Esophagus (tissue), 2 donors: ENCODE measurements around the gene RPS15A. TPM values are rescaled to one million over a fixed set of nuclear protein-coding genes. Genes with fewer than 3 reads are reported as not detected.
A peak's percentile ranks its signal among the peaks of the same experiment; 100 is the strongest.

ENCODE experiments used
- H3K27ac ChIP-seq, 2 donors: one replicate each; pipeline ENCODE4 v1.5.1; 2013; ENCODE audit warnings: low read depth in 2 of 2, mild to moderate bottlenecking in 2 of 2, inconsistent platforms in 1 of 2, low read length in 1 of 2, moderate library complexity in 1 of 2
- H3K27me3 ChIP-seq, 2 donors: one replicate each; pipeline ENCODE4 v1.6.1; 2013; ENCODE audit warnings: low read length in 2 of 2, control low read depth in 1 of 2, mild to moderate bottlenecking in 1 of 2; ENCODE audit not compliant: insufficient read depth in 2 of 2, control insufficient read depth in 1 of 2
- H3K36me3 ChIP-seq, 2 donors: one replicate each; pipeline ENCODE4 v1.6.1; 2013; ENCODE audit warnings: low read length in 1 of 2; ENCODE audit not compliant: control insufficient read depth in 2 of 2, insufficient read depth in 2 of 2
- H3K4me1 ChIP-seq, 2 donors: one replicate each; pipeline ENCODE4 v1.6.1; 2013; ENCODE audit warnings: low read length in 1 of 2; ENCODE audit not compliant: control insufficient read depth in 2 of 2, insufficient read depth in 2 of 2
- H3K4me3 ChIP-seq, 2 donors: one replicate each; pipeline ENCODE4 v1.5.1; 2013; ENCODE audit warnings: low read length in 2 of 2, mild to moderate bottlenecking in 2 of 2, low read depth in 1 of 2, moderate library complexity in 1 of 2
- H3K9me3 ChIP-seq, 2 donors: one replicate each; pipeline ENCODE4 v1.6.1; 2013; ENCODE audit warnings: mild to moderate bottlenecking in 2 of 2, low read depth in 1 of 2, low read length in 1 of 2, moderate library complexity in 1 of 2; ENCODE audit not compliant: control insufficient read depth in 2 of 2, insufficient read depth in 1 of 2
- WGBS, 2 donors: extraction: QIAGEN DNeasy Blood & Tissue Kit; methylation state at CpG; one replicate each; pipeline ENCODE4 v1.1.7; 2013; 5-methylcytosine and 5-hydroxymethylcytosine counted together
- polyA plus RNA-seq, 2 donors: library from polyadenylated mRNA; stranded (reverse); fragments of 200-250 nt; gene quantifications; one replicate each; pipeline ENCODE4 v1.2.3, GENCODE V29; 2013
- donor health status: healthy with polysubstance abuse.
- donor health status: Bipolar disorder and iron deficiency.

RPS15A gene
- polyA plus RNA-seq, 2 donors = 2,199 to 3,397 TPM

- no peaks in the 10 kb centered on the region for H3K9me3 ChIP-seq
- peak overlapping the region in 1 of 2 donors; percentile 77 for H3K4me3 ChIP-seq
- H3K4me1 ChIP-seq = no peaks in the 10 kb centered on the region
- no peak overlapping the region for H3K27ac ChIP-seq
- no peaks in the 10 kb centered on the region for H3K27me3 ChIP-seq
- H3K36me3 ChIP-seq = no peaks in the 10 kb centered on the region
- 1 to 3% methylated on average over 8 of the region's 8 CpGs for WGBS, 2 donors
Observed at GRCh38 chr16:18800293-18800692, 10.2 kb upstream of the RPS15A start.

GRCh38 chr16:18799500-18799899, 9.4 kb upstream of the RPS15A start:
- H3K27ac ChIP-seq = no peak overlapping the region
- H3K9me3 ChIP-seq = no peaks in the 10 kb centered on the region
- 75 to 79% methylated on average over 3 of the region's 3 CpGs for WGBS, 2 donors
- H3K36me3 ChIP-seq = peaks cover 0 to 2% of the 10 kb centered on the region in 2 donors
- no peaks in the 10 kb centered on the region for H3K4me1 ChIP-seq
- no peaks in the 10 kb centered on the region for H3K27me3 ChIP-seq
- H3K4me3 ChIP-seq = peak overlapping the region in 1 of 2 donors; percentile 77

GRCh38 chr16:18797746-18798145, 7.6 kb upstream of the RPS15A start:
- no peak overlapping the region for H3K27ac ChIP-seq
- peaks cover 2 to 3% of the 10 kb centered on the region in 2 donors for H3K36me3 ChIP-seq
- H3K4me1 ChIP-seq = no peaks in the 10 kb centered on the region
- H3K9me3 ChIP-seq = no peaks in the 10 kb centered on the region
- H3K4me3 ChIP-seq = no peak overlapping the region
- no peaks in the 10 kb centered on the region for H3K27me3 ChIP-seq
- WGBS, 2 donors = 58 to 63% methylated on average over 4 of the region's 4 CpGs

- Histone ChIP-seq H3K27ac (no peak overlapping the region), H3K4me1 (no peaks in the 10 kb centered on the region), H3K4me3 (no peak overlapping the region), H3K9me3 (no peaks in the 10 kb centered on the region), H3K27me3 (no peaks in the 10 kb centered on the region), H3K36me3 (peaks cover 2 to 3% of the 10 kb centered on the region in 2 donors)
- WGBS, 2 donors = 52 to 88% methylated on average over 1 of the region's 1 CpG
Observed at GRCh38 chr16:18796377-18796776, 6.2 kb upstream of the RPS15A start.

GRCh38 chr16:18792836-18793433, 2.8 kb upstream of the RPS15A start:
- peaks cover 2 to 3% of the 10 kb centered on the region in 2 donors for H3K36me3 ChIP-seq
- no peaks in the 10 kb centered on the region for H3K9me3 ChIP-seq
- H3K27me3 ChIP-seq = no peaks in the 10 kb centered on the region
- H3K4me3 ChIP-seq = no peak overlapping the region
- 72 to 79% methylated on average over 11 of the region's 11 CpGs for WGBS, 2 donors
- H3K27ac ChIP-seq = no peak overlapping the region
- peaks cover 0 to 2% of the 10 kb centered on the region in 2 donors for H3K4me1 ChIP-seq

- H3K36me3 ChIP-seq = peaks cover 3 to 16% of the 10 kb centered on the region in 2 donors
- H3K4me3 ChIP-seq = peak overlapping the region; percentile 98
- peak overlapping the region; percentile 94 for H3K27ac ChIP-seq
- peaks cover 0 to 5% of the 10 kb centered on the region in 2 donors for H3K4me1 ChIP-seq
- 0% methylated on average over 5 of the region's 5 CpGs for WGBS, 2 donors
- H3K27me3 ChIP-seq = no peaks in the 10 kb centered on the region
- H3K9me3 ChIP-seq = no peaks in the 10 kb centered on the region
Observed at GRCh38 chr16:18789515-18789849, 652 bp downstream of the RPS15A start.

GRCh38 chr16:18788828-18789514, 1.2 kb downstream of the RPS15A start:
- WGBS, 2 donors = 6 to 7% methylated on average over 20 of the region's 20 CpGs
- Histone ChIP-seq H3K36me3 (peaks cover 4 to 18% of the 10 kb centered on the region in 2 donors), H3K27ac (peak overlapping the region; percentile 45 to 94)

GRCh38 chr16:18784917-18785623, 5.1 kb downstream of the RPS15A start:
- Histone ChIP-seq H3K4me3 (no peak overlapping the region), H3K9me3 (no peaks in the 10 kb centered on the region), H3K27me3 (no peaks in the 10 kb centered on the region), H3K4me1 (peaks cover 0 to 5% of the 10 kb centered on the region in 2 donors), H3K27ac (no peak overlapping the region), H3K36me3 (peaks cover 6 to 29% of the 10 kb centered on the region in 2 donors)
- WGBS, 2 donors = 60 to 64% methylated on average over 8 of the region's 8 CpGs

More at GRCh38 chr16:18788828-18789514, 1.2 kb downstream of the RPS15A start:
- H3K9me3 ChIP-seq = no peaks in the 10 kb centered on the region
- H3K4me3 ChIP-seq = peak overlapping the region; percentile 98
- no peaks in the 10 kb centered on the region for H3K27me3 ChIP-seq
- H3K4me1 ChIP-seq = peaks cover 0 to 5% of the 10 kb centered on the region in 2 donors

- 80 to 83% methylated on average over 17 of the region's 17 CpGs for WGBS, 2 donors
- no peak overlapping the region for H3K4me3 ChIP-seq
- H3K27ac ChIP-seq = no peak overlapping the region
- no peaks in the 10 kb centered on the region for H3K9me3 ChIP-seq
- H3K27me3 ChIP-seq = no peaks in the 10 kb centered on the region
- H3K4me1 ChIP-seq = peaks cover 0 to 5% of the 10 kb centered on the region in 2 donors
- peaks cover 6 to 29% of the 10 kb centered on the region in 2 donors for H3K36me3 ChIP-seq
Observed at GRCh38 chr16:18783430-18784341, 6.4 kb downstream of the RPS15A start.
